Caco-2 (cell line): Measurements from ENCODE around the gene TYW5. TPM values are rescaled to one million over a fixed set of nuclear protein-coding genes. Genes with fewer than 3 reads are reported as not detected.

Source experiments
- BruUV-seq: library from RNA; stranded (reverse); fragments of 400-500 nt; replicated peaks from 2 replicates; lab custom pipeline; 2021; lab: Mats Ljungman, UMichigan
- CTCF ChIA-PET: fragments of 300-600 bp; sonication (Branson Sonifier 250); formaldehyde crosslinking; loops from one replicate; lab custom pipeline; 2022; ENCODE audit warnings: antibody characterized with exemption; lab: Charles Lee
- POLR2A ChIA-PET: fragments of 300-600 bp; sonication (Branson Sonifier 250); formaldehyde crosslinking; loops from one replicate; lab custom pipeline; 2022; ENCODE audit warnings: antibody characterized with exemption; lab: Charles Lee
- DNase-seq, 2 experiments: peaks; one replicate each; pipeline versions ENCODE4 v3.0.0 to v3.0.0-alpha.2; 2020 to 2022
- H3K27me3 ChIP-seq: replicated peaks from 2 replicates; pipeline ENCODE4 v1.6.0; 2011; ENCODE audit warnings: low read length; ENCODE audit not compliant: control insufficient read depth, insufficient read depth
- H3K36me3 ChIP-seq: 2 replicates; pipeline ENCODE4 v1.5.1; 2011; ENCODE audit warnings: low read length; ENCODE audit not compliant: control insufficient read depth, insufficient read depth
- H3K4me1 ChIP-seq: fragments of 250-450 bp; sonication (Bioruptor Pico); 2 replicates; pipeline ENCODE4 v1.5.1; 2020; ENCODE audit warnings: mild to moderate bottlenecking
- H3K4me3 ChIP-seq: 2 replicates; pipeline ENCODE4 v1.5.1; 2011; ENCODE audit warnings: low read depth, mild to moderate bottlenecking, control low read depth, low read length
- H3K9me3 ChIP-seq: fragments of 250-450 bp; sonication (Bioruptor Pico); 2 replicates; pipeline ENCODE4 v1.5.1; 2020; ENCODE audit warnings: mild to moderate bottlenecking, moderate library complexity
- H3K27ac Mint-ChIP-seq: one replicate; pipeline ENCODE4 v1.8.0; 2022; ENCODE audit warnings: mixed read lengths; ENCODE audit not compliant: unreplicated experiment
- H3K27me3 Mint-ChIP-seq: one replicate; pipeline ENCODE4 v1.8.0; 2022; ENCODE audit warnings: mixed read lengths; ENCODE audit not compliant: insufficient read depth, unreplicated experiment
- H3K36me3 Mint-ChIP-seq: one replicate; pipeline ENCODE4 v1.8.0; 2022; ENCODE audit warnings: mild to moderate bottlenecking, mixed read lengths; ENCODE audit not compliant: insufficient read depth, unreplicated experiment
- H3K4me1 Mint-ChIP-seq: one replicate; pipeline ENCODE4 v1.8.0; 2022; ENCODE audit warnings: low read depth, mixed read lengths; ENCODE audit not compliant: unreplicated experiment
- H3K4me3 Mint-ChIP-seq: one replicate; pipeline ENCODE4 v1.8.0; 2022; ENCODE audit warnings: mild to moderate bottlenecking, moderate library complexity, mixed read lengths; ENCODE audit not compliant: unreplicated experiment
- H3K9me3 Mint-ChIP-seq: one replicate; pipeline ENCODE4 v1.8.0; 2022; ENCODE audit warnings: mixed read lengths; ENCODE audit not compliant: unreplicated experiment
- intact Hi-C: fragments of 100-400 bp; cut with micrococcal nuclease; formaldehyde crosslinking; loops from one replicate; pipeline ENCODE4 v1.10.0; 2022; ENCODE audit not compliant: unreplicated experiment
- total RNA-seq: library from RNA; stranded (reverse); gene quantifications from 2 replicates; pipeline ENCODE4 v1.2.3, GENCODE V29; 2022
- TF ChIP-seq, protein P1 (sequence below), 2 experiments: fragments of 200-600 bp in 1 of 2; IDR thresholded peaks; 1 replicate in 1 of 2; 2 replicates in 1 of 2; pipeline versions ENCODE4 v1.5.1 to v1.8.0; 2011 to 2022; ENCODE audit warnings: antibody characterized with exemption in 1 of 2, control low read depth in 1 of 2, inconsistent platforms in 1 of 2, low read depth in 1 of 2, low read length in 1 of 2, mild to moderate bottlenecking in 1 of 2, moderate library complexity in 1 of 2; ENCODE audit not compliant: insufficient read depth in 1 of 2, severe bottlenecking in 1 of 2, unreplicated experiment in 1 of 2

The TYW5 gene
- total RNA-seq, 1 experiment from 2014 or later: 13.9 TPM

DNA sequence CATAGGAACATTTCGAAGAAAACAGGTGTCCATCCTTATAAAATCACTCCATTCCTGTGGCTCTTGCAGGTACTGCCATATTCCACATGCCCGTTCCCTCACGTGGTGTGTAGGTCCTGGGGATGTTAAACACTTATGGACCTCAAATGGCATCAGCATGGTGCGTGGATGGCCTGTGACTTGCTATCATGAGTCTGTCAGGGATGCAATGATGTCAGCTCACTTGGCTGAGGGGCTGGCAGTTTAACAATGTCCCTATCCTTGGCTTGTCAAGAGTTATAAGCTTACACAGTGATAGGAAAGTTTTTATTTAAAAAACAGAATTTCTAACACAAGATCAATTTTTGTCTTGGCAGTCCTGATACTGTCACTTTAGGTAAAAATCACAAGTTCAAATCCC, 28.9 kb upstream of the TYW5 start:
- intact Hi-C loops: loop anchor here (5.0 kb wide), 1 partner anchor 273 kb away; no protein-coding TSS in a partner anchor
- TF ChIP-seq, protein P1, sequence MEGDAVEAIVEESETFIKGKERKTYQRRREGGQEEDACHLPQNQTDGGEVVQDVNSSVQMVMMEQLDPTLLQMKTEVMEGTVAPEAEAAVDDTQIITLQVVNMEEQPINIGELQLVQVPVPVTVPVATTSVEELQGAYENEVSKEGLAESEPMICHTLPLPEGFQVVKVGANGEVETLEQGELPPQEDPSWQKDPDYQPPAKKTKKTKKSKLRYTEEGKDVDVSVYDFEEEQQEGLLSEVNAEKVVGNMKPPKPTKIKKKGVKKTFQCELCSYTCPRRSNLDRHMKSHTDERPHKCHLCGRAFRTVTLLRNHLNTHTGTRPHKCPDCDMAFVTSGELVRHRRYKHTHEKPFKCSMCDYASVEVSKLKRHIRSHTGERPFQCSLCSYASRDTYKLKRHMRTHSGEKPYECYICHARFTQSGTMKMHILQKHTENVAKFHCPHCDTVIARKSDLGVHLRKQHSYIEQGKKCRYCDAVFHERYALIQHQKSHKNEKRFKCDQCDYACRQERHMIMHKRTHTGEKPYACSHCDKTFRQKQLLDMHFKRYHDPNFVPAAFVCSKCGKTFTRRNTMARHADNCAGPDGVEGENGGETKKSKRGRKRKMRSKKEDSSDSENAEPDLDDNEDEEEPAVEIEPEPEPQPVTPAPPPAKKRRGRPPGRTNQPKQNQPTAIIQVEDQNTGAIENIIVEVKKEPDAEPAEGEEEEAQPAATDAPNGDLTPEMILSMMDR (IDR thresholded peaks at IDR 0.05; ENCODE audit: insufficient read depth in 1 of 2, low read depth in 1 of 2, low read length in 1 of 2, severe bottlenecking in 1 of 2, unreplicated experiment in 1 of 2): no peak

DNA sequence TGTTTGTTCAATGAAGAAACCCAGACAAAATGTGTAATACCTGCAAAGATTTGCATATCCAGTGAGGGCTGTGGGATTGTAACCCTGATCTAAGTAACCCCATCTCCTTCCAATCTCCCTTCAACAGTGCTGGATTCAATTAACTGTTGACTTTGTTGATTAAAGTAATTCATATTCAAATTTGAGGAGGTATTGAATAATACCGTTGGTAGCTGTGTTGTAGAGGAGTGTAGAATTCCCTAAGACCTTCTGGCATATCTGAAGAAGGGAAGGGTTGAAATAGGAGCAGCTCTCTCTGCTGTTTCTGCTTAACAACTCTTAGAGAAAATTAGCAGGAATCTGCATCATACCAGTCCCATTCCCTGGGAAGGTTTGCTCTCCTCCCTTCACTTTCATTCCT, 28.2 kb upstream of the TYW5 start:
- H3K36me3 ChIP-seq: no peaks in the 10 kb centered on the region
- H3K4me1 Mint-ChIP-seq: peaks cover 6% of the 10 kb centered on the region
- BruUV-seq: no TSS peak
- H3K27me3 Mint-ChIP-seq: no peaks in the 10 kb centered on the region
- H3K4me3 ChIP-seq: no peak overlapping the region
- H3K27ac Mint-ChIP-seq: no peak overlapping the region
- H3K4me3 Mint-ChIP-seq: no peak overlapping the region
- H3K27me3 ChIP-seq: no peaks in the 10 kb centered on the region
- TF ChIP-seq, protein P1 (IDR thresholded peaks at IDR 0.05; ENCODE audit: insufficient read depth in 1 of 2, low read depth in 1 of 2, low read length in 1 of 2, severe bottlenecking in 1 of 2, unreplicated experiment in 1 of 2): no peak
- ChIA-PET POLR2A (no interaction called here), CTCF (no interaction called here)
- peaks cover 5% of the 10 kb centered on the region for H3K36me3 Mint-ChIP-seq
- intact Hi-C loops: loop anchor here (5.0 kb wide), 1 partner anchor 274 kb away; no protein-coding TSS in a partner anchor
- H3K9me3 ChIP-seq: no peaks in the 10 kb centered on the region
- no peak for DNase-seq
- peaks cover 21% of the 10 kb centered on the region; the same call in 1 of the 2 replicates for H3K4me1 ChIP-seq
- H3K9me3 Mint-ChIP-seq: no peaks in the 10 kb centered on the region

More for the DNA sequence above, 28.9 kb upstream of the TYW5 start:
- H3K27me3 ChIP-seq: no peaks in the 10 kb centered on the region
- H3K4me1 ChIP-seq: peaks cover 18% of the 10 kb centered on the region; the same call in 1 of the 2 replicates
- no peak overlapping the region for H3K4me3 Mint-ChIP-seq
- H3K36me3 Mint-ChIP-seq: peaks cover 5% of the 10 kb centered on the region
- H3K4me1 Mint-ChIP-seq: peaks cover 2% of the 10 kb centered on the region
- H3K36me3 ChIP-seq: no peaks in the 10 kb centered on the region
- ChIA-PET POLR2A (no interaction called here), CTCF (no interaction called here)
- no peak for DNase-seq
- no peaks in the 10 kb centered on the region for H3K9me3 ChIP-seq
- no TSS peak for BruUV-seq
- H3K4me3 ChIP-seq: no peak overlapping the region
- no peaks in the 10 kb centered on the region for H3K27me3 Mint-ChIP-seq
- H3K9me3 Mint-ChIP-seq: no peaks in the 10 kb centered on the region
- H3K27ac Mint-ChIP-seq: no peak overlapping the region

DNA sequence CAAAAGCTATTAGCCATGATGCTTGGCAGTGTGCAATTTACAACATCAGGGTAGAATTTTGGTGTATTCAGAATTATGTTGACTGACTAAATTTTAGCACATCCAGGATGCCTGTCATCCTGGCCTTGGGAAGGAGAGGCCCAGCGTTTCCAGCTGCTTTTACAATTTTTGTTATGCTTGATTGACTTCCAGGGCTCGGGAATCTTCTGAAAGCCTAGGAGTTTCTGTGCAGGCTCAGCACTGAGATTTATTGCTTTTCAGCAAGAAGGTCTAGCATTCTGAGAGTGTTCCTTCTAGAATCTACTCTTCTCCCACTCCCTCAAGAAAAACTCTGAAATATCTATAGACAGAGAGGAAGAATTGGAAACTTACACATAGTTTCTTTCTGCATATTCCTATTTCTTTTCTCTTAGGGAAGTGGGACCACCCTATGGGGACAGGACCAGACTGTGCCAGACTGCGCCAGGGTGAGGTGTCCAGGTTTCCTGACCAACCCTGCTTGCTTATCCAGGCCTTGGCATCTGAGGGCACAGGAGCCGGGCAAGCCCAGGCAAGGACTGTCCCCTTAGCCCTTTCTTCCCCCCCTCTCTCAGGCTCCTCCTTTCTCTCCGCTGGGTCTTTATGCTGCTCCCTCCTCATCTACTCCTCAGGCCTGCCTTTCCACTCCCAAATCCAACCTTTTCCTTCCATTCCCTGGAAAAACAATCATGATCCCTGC, 27.0 kb upstream of the TYW5 start:
- no peaks in the 10 kb centered on the region for H3K27me3 Mint-ChIP-seq
- H3K9me3 Mint-ChIP-seq: no peaks in the 10 kb centered on the region
- no peak overlapping the region for H3K4me3 Mint-ChIP-seq
- BruUV-seq: no TSS peak
- TF ChIP-seq, protein P1 (IDR thresholded peaks at IDR 0.05; ENCODE audit: insufficient read depth in 1 of 2, low read depth in 1 of 2, low read length in 1 of 2, severe bottlenecking in 1 of 2, unreplicated experiment in 1 of 2): no peak
- POLR2A ChIA-PET: no interaction called here
- no peak for DNase-seq
- Histone ChIP-seq H3K9me3 (no peaks in the 10 kb centered on the region), H3K36me3 (no peaks in the 10 kb centered on the region), H3K4me3 (no peak overlapping the region), H3K27me3 (no peaks in the 10 kb centered on the region), H3K4me1 (peaks cover 22% of the 10 kb centered on the region)
- CTCF ChIA-PET: no interaction called here
- H3K36me3 Mint-ChIP-seq: peaks cover 5% of the 10 kb centered on the region
- intact Hi-C loops: loop anchor here (5.0 kb wide), 1 partner anchor 275 kb away; no protein-coding TSS in a partner anchor
- no peak overlapping the region for H3K27ac Mint-ChIP-seq
- H3K4me1 Mint-ChIP-seq: peaks cover 19% of the 10 kb centered on the region
